AML-193 (cell line): Measurements from ENCODE around the gene TMEM127.
A peak's percentile ranks its signal among the peaks of the same experiment; 100 is the strongest.

ENCODE experiments used
- DNase-seq, 2 experiments: peaks; one replicate each; lab custom pipeline; 2025; lab: John Stamatoyannopoulos, UW

Gene TMEM127

DNA sequence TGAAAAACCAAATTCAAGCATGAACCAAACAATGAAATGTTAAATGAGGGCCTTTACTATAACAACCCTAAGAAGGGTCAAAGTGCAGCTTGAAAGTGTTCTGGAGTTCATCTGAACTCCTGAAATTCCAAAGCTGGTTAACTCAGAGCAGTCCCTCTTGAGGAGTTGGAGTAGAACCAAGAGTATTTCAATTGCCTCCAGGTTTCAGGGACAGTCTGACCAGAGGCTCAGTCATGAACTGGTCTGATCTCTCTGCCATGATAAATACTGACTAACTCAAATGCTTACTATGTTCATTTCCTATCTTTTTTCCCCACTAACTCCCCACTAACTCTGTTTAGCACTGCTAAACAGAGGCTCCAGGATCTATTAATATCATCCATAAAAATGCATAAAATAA, 59.9 kb downstream of the TMEM127 start:
- DNase-seq = no peak

DNA sequence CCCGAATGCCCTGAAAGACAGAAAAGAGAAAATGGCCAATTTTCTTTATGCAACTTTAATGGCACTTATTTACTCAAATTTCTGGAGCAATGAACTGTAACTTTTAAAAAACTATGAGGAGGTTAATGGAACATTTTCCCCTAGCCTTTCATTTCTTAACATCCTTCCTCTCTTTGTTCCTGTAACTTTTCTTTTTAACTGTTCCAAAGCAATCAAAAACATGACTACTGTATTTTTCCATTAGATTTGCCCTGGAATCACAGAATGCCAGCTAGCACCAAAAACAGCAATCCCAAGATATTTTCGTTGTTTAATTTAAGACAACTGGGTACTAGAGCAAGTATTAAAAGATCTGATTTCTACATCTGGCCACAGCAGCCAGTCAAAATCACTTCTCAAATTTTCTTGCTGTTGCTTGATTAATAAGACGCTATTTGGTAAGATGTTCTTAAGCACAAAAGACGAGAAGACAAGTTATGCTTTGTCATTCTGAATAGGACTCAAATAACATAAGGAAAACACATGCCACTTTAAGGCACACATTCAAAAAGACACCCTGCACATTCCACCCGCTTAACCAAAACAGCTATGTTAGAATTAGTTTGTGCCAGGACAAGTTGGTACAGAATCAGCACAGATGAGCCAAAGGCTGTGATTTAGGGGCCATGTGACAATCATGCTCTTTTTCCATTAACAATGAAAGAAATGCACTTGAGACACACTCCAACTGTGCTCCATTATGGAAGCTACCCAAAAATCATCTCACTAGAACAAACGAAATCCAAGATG, 60.8 kb downstream of the TMEM127 start:
- DNase-seq = peak; percentile 13 to 24

DNA sequence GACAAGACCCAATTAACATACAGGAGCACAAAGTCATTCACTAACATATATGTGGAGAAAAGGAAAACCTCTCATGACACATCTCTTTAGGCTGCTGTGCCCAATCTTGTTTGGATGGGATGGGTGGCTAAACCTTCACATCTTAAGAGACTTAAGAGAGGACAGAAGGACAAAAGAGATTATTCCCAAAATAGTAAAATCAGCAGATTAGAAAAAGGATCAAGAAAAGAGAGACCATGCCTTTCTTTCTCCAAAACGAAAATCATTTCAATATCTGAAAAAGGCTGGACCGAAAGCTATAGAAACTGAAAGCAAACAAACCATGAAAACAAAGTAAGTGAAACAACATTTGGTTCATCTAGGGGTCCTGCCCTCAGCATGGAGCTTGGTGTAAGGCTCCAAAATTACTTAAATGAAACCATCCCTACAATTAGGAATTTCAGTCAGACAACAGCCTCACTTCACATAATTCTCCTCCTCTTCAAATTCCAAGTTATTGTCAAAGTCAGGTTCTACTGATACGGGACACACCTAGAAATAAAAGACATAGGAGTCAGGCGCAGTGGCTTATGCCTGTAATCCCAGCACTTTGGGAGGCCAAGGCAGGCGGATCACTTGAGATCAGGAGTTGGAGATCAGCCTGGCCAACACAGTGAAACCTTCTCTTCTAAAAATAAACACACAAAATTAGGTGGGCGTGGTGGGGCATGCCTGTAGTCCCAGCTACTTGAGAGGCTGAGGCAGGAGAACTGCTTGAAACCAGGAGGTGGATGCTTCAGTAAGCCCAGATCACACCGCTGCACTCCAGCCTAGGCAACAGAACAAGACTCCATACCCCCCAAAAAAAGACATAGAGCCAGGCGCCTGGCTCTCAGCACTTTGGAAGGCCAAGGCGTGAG, 62.4 kb downstream of the TMEM127 start:
- no peak for DNase-seq

DNA sequence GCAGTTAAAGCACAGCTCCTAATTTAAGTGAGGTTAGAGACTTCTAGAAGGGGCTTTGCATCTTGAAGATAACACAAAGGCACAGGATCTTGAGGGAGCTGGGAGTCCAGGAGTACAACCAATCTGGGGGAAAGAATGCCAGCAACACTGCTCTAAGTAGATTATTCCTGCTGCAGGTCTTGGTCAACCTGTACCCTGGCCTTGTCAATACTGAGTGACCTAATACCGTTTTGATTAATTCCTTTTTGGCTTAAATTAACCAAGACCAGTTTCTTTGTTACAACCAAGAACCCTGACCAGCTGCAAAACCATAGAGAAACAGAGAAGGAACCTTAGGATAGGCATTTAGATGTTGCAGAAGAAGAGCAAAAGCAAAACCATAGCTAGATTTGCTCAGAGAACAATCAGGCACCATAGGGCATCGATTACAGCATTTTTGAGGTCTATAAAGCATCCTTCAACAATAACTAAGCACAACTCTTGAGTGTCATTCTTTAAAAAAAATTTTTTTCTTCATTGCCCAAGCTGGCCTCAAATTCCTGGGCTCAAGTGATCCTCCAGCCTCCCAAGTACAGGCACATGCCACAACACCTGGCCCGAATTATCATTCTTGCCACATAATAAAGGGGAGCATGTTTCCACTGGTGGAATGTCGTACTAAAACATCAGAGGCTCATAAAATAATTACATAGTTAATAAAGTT, 63.5 kb downstream of the TMEM127 start:
- DNase-seq = no peak

DNA sequence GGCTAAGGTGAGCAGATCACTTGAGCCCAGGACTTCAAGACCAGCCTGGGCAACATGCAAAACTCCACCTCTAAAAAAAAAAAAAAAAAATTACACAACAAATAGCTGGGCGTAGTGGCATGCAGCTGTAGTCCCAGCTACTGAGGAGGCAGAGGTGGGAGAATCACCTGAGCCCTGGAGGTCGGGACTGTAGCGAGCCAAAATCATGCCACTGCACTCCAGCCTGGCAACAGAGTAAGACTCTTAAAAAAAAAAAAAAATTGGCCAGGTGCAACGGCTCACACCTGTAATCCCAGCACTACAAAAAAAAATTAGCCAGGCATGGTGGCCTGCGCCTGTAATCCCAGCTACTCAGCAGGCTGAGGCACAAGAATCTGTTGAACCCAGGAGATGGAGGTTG, 64.5 kb downstream of the TMEM127 start:
- no peak for DNase-seq

DNA sequence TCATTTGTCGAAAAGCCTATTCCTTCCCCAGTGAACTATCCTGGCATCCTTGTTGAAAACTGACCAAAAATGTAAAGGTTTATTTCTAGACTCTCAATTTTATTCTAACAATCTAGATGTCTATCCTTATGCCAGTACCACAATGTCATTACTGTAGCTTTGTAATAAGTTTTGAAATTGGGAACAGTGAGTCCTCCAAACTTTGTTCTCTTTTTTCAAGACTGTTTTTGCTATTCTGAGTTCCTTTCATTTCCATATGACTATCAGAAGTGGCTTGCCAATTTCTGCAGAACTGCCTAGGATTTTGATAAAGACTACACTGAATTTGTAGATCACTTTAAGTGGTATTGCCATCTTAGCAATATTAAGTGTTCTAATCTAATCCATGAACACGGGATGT, 66.9 kb downstream of the TMEM127 start:
- no peak for DNase-seq
